ENCODE data around the gene ZFPM1.

DNA sequence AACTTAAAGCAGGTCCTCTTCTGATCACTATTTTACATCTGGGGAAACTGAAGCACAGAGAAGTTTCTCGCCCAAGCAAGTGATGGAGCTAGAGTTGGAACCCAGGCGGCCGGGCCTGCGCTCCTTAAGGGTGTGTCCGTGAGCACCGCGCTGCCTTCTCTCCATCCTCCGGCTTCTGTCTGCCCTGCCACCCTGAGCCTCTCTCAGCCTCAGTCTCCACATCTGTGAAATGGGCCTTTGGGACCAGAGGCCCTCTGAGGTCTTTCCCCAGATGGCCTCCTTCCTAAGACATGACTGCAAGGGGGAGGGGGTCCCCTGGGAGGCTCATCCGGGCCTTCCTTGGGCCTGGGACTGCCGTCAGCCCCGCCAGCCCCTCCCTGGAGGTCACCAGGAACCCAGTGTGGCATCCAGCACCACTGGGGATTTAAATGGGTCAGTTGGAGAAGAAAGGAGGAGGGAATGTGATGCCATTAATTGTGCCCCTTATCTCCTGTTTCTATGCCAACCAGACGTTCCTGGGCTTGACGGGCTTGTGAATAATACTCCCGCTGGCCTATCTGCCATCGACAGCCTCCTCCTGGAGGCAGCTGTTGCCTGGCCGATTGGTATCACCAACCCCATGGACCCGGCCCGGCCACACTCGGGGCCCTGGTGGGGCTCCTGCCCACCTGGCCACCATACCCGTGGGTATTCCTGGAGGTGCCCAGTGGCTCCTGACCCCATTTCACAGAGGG, 5.1 kb downstream of the ZFPM1 start:
- TF ChIP-seq, protein P1, sequence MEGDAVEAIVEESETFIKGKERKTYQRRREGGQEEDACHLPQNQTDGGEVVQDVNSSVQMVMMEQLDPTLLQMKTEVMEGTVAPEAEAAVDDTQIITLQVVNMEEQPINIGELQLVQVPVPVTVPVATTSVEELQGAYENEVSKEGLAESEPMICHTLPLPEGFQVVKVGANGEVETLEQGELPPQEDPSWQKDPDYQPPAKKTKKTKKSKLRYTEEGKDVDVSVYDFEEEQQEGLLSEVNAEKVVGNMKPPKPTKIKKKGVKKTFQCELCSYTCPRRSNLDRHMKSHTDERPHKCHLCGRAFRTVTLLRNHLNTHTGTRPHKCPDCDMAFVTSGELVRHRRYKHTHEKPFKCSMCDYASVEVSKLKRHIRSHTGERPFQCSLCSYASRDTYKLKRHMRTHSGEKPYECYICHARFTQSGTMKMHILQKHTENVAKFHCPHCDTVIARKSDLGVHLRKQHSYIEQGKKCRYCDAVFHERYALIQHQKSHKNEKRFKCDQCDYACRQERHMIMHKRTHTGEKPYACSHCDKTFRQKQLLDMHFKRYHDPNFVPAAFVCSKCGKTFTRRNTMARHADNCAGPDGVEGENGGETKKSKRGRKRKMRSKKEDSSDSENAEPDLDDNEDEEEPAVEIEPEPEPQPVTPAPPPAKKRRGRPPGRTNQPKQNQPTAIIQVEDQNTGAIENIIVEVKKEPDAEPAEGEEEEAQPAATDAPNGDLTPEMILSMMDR (IDR thresholded peaks at IDR 0.05): no peak
- TF ChIP-seq, protein P2, sequence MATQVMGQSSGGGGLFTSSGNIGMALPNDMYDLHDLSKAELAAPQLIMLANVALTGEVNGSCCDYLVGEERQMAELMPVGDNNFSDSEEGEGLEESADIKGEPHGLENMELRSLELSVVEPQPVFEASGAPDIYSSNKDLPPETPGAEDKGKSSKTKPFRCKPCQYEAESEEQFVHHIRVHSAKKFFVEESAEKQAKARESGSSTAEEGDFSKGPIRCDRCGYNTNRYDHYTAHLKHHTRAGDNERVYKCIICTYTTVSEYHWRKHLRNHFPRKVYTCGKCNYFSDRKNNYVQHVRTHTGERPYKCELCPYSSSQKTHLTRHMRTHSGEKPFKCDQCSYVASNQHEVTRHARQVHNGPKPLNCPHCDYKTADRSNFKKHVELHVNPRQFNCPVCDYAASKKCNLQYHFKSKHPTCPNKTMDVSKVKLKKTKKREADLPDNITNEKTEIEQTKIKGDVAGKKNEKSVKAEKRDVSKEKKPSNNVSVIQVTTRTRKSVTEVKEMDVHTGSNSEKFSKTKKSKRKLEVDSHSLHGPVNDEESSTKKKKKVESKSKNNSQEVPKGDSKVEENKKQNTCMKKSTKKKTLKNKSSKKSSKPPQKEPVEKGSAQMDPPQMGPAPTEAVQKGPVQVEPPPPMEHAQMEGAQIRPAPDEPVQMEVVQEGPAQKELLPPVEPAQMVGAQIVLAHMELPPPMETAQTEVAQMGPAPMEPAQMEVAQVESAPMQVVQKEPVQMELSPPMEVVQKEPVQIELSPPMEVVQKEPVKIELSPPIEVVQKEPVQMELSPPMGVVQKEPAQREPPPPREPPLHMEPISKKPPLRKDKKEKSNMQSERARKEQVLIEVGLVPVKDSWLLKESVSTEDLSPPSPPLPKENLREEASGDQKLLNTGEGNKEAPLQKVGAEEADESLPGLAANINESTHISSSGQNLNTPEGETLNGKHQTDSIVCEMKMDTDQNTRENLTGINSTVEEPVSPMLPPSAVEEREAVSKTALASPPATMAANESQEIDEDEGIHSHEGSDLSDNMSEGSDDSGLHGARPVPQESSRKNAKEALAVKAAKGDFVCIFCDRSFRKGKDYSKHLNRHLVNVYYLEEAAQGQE (IDR thresholded peaks at IDR 0.05; ENCODE audit: insufficient read depth in 1 of 2, low read depth in 2 of 2, low read length in 1 of 2): no peak
- TF ChIP-seq SIN3A (IDR thresholded peaks at IDR 0.05; ENCODE audit: borderline replicate concordance, insufficient read depth, low read depth, low read length) (no peak), POLR2AphosphoS5 (IDR thresholded peaks at IDR 0.05; ENCODE audit: low read depth, low read length) (no peak), TCF7L2 (IDR thresholded peaks at IDR 0.05; ENCODE audit: low read depth, low read length) (no peak)

Measured in Panc1 (cell line).